HTR-8/SVneo (cell line): ENCODE results near the gene TRAFD1.

ENCODE experiments used
- DNase-seq: peaks from one replicate; pipeline ENCODE4 v3.0.0; 2011; ENCODE audit warnings: low spot score, mixed read lengths; ENCODE audit not compliant: insufficient read length
- FAIRE-seq: peaks from 2 replicates; lab custom pipeline; 2011; peaks lifted over from hg19 to GRCh38; lab: Jason Lieb, UNC

The TRAFD1 gene

GRCh38 chr12:112170971-112171596, 45.7 kb downstream of the TRAFD1 start:
- DNase-seq (no peak), FAIRE-seq (no peak)

GRCh38 chr12:112172556-112173324, 47.4 kb downstream of the TRAFD1 start:
- DNase-seq, result no peak
- FAIRE-seq, result no peak

DNA sequence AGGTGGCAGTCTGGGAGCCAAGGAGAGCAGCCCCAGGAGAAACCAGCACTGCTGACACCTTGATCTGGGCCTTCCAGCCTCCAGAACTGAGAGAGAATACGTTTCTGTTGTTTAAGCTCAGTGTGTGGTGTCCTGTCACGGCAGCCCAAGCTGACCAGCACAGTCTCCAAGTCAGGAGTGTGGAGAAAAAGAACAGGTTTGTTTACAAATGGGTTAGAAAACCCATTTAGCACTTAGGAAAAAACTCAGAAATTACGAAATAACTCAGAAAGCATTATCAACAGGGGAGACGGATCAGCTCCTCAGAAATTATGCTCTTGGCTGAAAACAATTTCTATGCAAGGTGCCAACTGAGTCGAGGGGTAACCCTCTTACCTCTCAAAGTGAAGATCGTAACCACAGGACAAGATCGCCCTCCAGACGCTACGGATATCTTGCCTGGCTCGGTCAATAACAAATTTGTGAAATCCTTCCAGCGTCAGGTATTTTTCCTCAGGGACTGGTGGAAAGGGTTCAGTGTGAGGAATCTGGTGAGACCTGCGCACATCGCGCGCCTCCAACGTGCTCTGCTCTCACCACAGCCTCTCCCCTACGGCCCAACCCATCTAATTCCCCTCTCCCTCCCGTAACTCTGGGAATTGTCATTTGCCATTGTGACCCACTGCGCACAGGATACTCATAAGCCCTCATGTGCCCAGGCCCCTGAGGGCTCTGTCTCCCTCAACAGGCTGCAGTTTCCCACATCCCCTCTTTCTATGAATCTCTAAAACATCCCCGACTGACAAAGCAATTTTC, 50.2 kb downstream of the TRAFD1 start:
- DNase-seq, result no peak
- no peak for FAIRE-seq

DNA sequence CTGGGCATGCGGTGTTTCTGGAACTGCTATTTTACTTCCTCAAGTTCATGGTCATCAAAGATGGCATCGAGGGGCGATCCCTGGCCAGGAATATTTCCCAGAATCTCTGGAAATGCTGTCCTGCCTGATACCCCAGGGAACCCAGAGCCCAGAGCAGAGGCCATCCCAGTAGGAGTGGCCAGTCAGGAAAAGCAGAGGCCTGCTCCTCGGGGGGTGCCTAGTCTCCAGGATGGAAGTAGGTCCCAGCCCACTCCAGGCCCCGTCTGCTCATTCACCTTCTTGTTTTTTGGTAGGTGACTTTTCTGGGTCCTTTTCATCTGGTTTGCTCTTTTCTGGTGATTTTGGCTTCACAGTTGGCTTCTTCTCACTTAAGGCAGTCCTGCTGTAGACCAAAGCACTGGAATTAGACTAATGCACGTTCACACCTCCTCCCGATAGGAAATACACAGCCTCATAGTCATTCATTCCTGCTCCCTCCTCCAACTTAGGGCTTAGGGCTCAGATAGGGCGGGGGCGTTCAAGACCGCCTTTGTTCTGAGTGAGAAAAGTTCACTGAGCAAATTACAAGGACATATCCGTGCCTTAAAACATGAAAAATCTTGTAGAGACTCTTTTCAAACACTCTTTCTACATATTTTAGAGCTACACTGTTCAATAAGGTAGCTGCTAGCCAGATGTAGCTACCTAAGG, 51.1 kb downstream of the TRAFD1 start:
- no peak for DNase-seq
- FAIRE-seq, result no peak

DNA sequence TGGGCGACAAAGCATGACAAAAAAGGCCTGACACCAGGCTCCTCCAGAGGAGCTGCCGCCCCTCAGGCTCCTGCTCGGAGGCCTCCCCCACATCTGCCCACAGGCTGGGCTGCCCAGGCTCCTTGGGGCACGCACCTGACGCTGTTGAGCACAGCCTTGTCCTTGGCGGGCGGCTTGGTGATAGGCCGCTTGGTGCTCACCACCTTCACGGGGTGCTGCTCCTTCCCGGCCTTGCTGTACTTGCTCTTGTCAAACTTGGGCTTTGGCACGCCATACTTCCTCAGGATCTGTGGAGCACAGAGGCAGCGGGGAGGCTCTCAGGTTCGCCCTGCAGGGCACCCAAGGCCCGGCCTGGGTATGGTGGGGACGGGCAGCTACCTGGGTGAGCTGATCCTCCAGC, 53.4 kb downstream of the TRAFD1 start:
- no peak for FAIRE-seq

DNA sequence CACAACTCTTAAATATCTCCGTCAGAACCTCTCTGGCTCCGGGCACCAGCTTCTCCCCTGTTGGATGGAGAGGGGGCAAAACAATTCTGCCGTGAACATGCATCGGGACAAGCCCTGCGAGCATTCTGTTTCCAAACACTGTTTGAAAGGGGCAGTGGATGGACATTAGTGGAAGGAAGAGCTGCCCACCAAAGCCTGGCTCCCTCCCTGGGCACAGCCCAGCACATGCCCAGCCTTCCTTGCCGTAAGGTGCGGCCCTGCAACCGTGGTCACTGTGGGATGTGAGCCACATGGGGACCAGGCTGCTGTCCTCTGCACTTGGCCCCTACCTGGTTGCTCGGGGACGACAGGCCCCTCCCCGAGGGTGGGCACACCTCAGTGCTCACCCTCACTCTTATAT, 54.0 kb downstream of the TRAFD1 start:
- no peak for FAIRE-seq
- DNase-seq, result no peak

More for the DNA sequence above, 53.4 kb downstream of the TRAFD1 start:
- no peak for DNase-seq

DNA sequence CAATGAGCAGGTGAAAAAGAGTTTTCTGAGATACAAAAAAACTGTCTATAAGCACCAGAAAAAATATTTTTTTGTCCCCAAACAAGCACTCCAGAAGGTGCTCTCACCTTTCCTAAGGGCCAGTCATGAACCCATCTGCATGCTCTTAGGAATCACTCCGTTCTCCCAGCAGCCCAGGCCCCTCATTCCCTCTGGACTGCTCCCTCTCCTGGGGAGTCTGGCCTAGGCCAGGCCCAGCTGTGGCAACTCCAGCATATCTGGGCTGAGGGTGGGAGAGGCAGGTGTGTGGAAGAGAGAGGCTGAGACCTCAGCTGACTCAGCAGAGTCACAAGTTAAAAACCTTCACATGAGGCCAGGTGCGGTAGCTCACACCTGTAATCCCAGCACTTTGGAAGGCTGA, 54.6 kb downstream of the TRAFD1 start:
- DNase-seq, result no peak
- no peak for FAIRE-seq

- FAIRE-seq (no peak), DNase-seq (no peak)
Measured at GRCh38 chr12:112180422-112180821, 55.1 kb downstream of the TRAFD1 start.

DNA sequence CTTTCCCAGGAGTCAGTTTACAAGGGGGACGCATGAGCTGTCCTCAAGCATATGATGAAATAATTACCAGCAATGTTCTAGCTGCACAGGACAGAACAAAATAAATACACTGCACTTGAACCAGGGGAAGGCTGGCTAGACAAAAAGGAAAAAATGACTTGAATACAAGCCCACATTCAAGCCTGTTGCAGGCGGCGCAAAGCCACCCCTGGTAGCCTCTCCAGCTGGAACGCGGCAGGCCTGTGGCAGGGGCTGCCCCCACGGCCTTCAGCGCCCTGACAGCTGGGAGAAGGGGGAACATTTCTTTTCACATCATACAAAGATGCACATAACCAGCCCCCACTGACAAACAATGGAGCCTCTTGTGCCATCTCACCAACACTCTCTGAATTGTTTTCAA, 57.1 kb downstream of the TRAFD1 start:
- FAIRE-seq (no peak), DNase-seq (no peak)

- DNase-seq (no peak), FAIRE-seq (no peak)
Measured at GRCh38 chr12:112183141-112184021, 58.0 kb downstream of the TRAFD1 start.

GRCh38 chr12:112184056-112184887, 58.9 kb downstream of the TRAFD1 start:
- DNase-seq (no peak), FAIRE-seq (no peak)

GRCh38 chr12:112185093-112185923, 59.9 kb downstream of the TRAFD1 start:
- no peak for DNase-seq
- no peak for FAIRE-seq

DNA sequence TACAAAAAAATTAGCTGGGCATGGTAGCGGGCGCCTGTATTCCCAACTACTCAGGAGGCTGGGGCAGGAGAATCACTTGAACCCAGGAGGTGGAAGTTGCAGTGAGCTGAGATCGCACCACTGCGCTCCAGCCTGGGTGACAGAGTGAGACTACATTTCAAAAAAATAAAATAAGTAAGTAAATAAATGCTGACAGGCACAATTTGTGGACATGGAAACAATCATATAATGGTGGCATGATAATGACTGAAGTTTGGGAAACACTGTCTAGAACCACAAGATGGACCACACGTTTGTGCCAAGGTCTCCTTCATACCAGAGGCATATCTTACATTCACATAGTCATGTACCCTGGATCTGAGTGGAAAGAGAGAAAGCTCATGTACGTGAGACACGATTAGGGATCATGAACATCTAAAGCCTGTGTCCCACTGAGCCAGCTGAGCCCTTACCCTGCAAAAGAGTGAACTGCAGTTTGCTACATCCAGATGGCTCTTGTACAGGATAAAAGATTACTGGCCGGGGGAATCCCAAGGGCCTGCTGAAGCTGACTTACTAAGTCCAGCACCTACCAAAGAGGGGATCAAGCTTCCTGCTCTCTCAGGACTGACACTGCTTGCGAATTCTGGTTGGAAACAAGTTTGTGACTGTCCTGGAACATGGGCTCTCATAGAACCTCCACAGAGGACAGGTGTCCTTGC, 62.9 kb downstream of the TRAFD1 start:
- no peak for FAIRE-seq
- DNase-seq, result no peak

DNA sequence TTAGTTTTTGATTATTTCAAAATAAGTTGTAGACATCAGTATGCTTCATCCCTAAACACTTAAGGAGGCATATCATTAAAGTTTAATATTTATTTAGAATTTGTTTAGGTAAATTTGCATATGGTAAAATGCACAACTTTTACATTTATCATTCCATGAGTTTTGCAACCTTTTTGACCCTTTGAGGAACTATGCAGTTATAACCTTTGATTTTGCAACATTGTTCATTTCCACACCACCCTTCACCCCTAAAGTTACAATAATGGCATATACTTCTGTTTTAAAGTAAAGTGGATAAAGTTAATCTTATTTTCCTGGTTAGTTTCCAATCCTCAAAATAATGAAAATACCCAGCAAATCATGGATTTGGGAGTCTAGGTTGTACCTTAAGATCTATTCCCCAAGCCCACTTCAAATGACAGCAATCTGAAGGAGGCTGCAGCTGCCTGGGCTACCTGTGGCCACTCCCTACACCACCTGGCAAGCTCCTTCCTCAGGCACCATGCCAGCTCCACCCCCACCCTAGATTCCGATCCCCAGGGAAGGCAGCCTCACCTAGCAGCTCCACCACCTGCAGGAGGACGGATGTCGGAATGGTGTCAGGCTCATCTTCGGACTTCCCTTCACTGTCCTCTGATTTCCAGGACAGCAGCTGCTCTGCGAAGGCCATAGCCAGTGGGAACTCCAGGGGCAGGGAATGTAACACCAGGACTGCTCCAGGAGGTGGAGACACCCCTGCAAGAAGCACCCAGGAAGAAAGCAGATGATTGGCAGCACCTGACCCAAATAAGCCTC, 65.1 kb downstream of the TRAFD1 start:
- no peak for FAIRE-seq
- no peak for DNase-seq

GRCh38 chr12:112191201-112191600, 65.8 kb downstream of the TRAFD1 start:
- no peak for DNase-seq
- FAIRE-seq, result no peak

DNA sequence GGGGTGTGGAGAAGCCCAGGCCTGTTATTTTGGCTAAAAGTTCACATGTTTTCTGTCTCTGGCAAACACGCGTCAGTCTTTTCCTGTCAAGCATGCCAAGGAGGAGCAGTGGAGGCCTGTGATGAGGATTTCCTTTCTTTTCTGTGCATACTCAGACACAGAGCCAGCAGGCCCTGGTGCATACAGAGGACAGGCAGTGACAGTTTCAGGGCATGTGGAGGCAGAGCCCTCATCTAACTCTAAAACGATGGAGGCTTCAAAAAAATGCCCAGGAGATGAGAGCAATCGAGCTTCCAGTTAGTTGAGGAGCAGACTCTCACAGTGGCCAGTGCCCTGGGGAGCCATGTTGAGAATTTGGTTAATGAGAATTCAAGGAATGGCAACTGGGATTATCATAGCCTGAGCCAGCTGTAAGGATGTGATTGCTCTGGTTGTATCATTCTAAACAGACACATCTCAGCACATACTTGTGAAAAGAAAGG, 66.5 kb downstream of the TRAFD1 start:
- DNase-seq (no peak), FAIRE-seq (no peak)
